Parathyroid adenoma (tissue), 2 donors: ENCODE data around the gene CHL1.

Source experiments
- H2AFZ ChIP-seq: fragments of 300-600 bp; sonication (generic); one replicate; pipeline ENCODE4 v1.7.0; 2017; ENCODE audit warnings: antibody characterized with exemption, mild to moderate bottlenecking
- H3K27ac ChIP-seq: fragments of 300-600 bp; sonication (generic); one replicate; pipeline ENCODE4 v1.7.0; 2017
- H3K27me3 ChIP-seq: fragments of 300-600 bp; sonication (generic); one replicate; pipeline ENCODE4 v1.7.0; 2017; ENCODE audit warnings: low read length; ENCODE audit not compliant: control insufficient read depth, insufficient read depth
- H3K36me3 ChIP-seq: fragments of 300-600 bp; sonication (generic); one replicate; pipeline ENCODE4 v1.7.0; 2017; ENCODE audit warnings: low read length; ENCODE audit not compliant: control insufficient read depth, insufficient read depth
- H3K4me1 ChIP-seq: fragments of 300-600 bp; sonication (generic); one replicate; pipeline ENCODE4 v1.7.0; 2017; ENCODE audit warnings: control low read depth
- H3K4me2 ChIP-seq: fragments of 300-600 bp; sonication (generic); one replicate; pipeline ENCODE4 v1.7.0; 2017; ENCODE audit warnings: low read length
- H3K4me3 ChIP-seq: fragments of 300-600 bp; sonication (generic); one replicate; pipeline ENCODE4 v1.7.0; 2017; ENCODE audit warnings: low read depth, low read length
- H3K79me2 ChIP-seq: fragments of 300-600 bp; sonication (generic); one replicate; pipeline ENCODE4 v1.7.0; 2017; ENCODE audit warnings: control low read depth
- H3K9ac ChIP-seq: fragments of 300-600 bp; sonication (generic); one replicate; pipeline ENCODE4 v1.7.0; 2017; ENCODE audit warnings: mild to moderate bottlenecking
- H3K9me3 ChIP-seq: fragments of 300-600 bp; sonication (generic); one replicate; pipeline ENCODE4 v1.7.0; 2017; ENCODE audit warnings: low read length; ENCODE audit not compliant: control insufficient read depth
- TF ChIP-seq, protein P1 (sequence below): fragments of 300-600 bp; sonication (generic); IDR thresholded peaks from one replicate; pipeline ENCODE4 v1.7.0; 2017; ENCODE audit warnings: antibody characterized with exemption, mild to moderate bottlenecking
- donor health status: primary hyperparathyroidism.

Gene CHL1

DNA sequence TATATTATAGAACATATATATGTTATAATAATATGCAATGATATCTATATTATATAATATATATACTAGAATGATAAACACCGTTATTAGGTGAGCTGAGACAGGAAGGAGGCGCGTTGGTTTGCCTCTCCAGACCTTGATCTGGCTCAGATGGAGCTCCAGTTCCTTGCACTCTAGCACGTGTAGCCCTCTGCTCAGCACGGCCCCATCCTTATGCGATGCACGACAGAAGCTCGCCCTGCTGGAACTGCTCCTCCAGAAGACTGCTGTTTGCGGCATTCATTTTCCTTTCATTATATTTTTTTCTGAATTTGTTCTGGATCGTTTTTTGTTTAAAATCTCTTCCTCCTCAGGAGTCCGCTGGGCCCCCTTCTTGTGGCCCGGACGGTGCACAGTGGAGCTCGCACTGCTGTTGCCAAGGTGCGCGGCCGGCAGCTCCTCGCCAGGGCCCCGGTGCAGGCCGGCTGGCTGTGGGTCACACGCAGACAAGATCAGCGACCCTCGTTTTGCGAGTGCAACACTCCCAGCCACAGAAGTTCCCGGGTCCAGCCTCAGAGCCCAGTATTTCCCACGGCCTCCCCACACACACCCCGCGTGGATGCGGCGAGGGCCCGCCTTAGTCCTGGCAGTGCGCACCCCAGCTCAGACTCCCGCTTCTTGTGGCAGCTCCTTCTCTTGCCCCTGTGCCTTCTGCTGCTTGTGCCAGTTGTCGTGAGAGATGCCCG lies 112.2 kb downstream of the CHL1 start:
- Histone ChIP-seq H3K4me3 (no peak overlapping the region), H3K9me3 (no peaks in the 10 kb centered on the region)
- TF ChIP-seq, protein P1, sequence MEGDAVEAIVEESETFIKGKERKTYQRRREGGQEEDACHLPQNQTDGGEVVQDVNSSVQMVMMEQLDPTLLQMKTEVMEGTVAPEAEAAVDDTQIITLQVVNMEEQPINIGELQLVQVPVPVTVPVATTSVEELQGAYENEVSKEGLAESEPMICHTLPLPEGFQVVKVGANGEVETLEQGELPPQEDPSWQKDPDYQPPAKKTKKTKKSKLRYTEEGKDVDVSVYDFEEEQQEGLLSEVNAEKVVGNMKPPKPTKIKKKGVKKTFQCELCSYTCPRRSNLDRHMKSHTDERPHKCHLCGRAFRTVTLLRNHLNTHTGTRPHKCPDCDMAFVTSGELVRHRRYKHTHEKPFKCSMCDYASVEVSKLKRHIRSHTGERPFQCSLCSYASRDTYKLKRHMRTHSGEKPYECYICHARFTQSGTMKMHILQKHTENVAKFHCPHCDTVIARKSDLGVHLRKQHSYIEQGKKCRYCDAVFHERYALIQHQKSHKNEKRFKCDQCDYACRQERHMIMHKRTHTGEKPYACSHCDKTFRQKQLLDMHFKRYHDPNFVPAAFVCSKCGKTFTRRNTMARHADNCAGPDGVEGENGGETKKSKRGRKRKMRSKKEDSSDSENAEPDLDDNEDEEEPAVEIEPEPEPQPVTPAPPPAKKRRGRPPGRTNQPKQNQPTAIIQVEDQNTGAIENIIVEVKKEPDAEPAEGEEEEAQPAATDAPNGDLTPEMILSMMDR: no peak

DNA sequence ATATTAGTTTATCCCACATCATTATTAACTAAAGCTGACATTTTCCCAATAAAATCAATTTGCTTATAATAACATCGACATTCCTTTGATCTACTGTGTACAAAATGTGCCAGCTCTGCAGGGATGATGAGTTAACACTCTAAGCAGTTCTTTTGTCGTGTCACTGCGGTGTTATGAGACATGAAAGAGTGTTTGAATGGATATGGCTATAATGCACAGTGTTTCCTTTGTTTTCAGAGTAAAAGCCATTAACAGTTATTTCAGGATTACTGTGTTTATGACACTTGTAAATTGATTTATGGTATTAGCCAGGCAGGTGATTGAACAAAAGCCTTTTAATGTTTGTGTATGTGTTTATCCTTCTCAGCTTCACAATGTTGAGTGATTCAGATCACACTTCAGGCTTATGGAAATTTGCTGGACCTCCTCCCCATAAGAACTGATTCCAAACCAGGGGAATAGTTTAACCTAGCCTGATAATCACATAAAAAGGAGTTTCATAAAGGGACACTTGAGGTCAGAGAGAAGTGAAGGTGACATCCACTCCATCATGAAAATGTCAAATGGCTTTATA lies 115.7 kb downstream of the CHL1 start:
- Histone ChIP-seq H3K36me3 (no peaks in the 10 kb centered on the region), H3K79me2 (no peaks in the 10 kb centered on the region), H3K27ac (no peak overlapping the region), H3K9ac (no peak overlapping the region), H3K4me2 (no peak overlapping the region), H2AFZ (no peak overlapping the region), H3K27me3 (no peaks in the 10 kb centered on the region), H3K9me3 (no peaks in the 10 kb centered on the region), H3K4me3 (no peak overlapping the region), H3K4me1 (no peaks in the 10 kb centered on the region)
- TF ChIP-seq, protein P1: no peak

More for the DNA sequence above, 112.2 kb downstream of the CHL1 start:
- H3K4me1 ChIP-seq: no peaks in the 10 kb centered on the region
- H2AFZ ChIP-seq: no peak overlapping the region
- H3K27ac ChIP-seq: no peak overlapping the region
- H3K9ac ChIP-seq: no peak overlapping the region
- H3K79me2 ChIP-seq: no peaks in the 10 kb centered on the region
- H3K27me3 ChIP-seq: no peaks in the 10 kb centered on the region
- no peak overlapping the region for H3K4me2 ChIP-seq
- no peaks in the 10 kb centered on the region for H3K36me3 ChIP-seq

GRCh38 chr3:312911-313310 lies 116.3 kb downstream of the CHL1 start:
- Histone ChIP-seq H3K9ac (no peak overlapping the region), H3K27me3 (no peaks in the 10 kb centered on the region), H3K27ac (no peak overlapping the region), H3K4me1 (no peaks in the 10 kb centered on the region), H3K9me3 (no peaks in the 10 kb centered on the region), H3K4me3 (no peak overlapping the region), H3K79me2 (no peaks in the 10 kb centered on the region), H3K4me2 (no peak overlapping the region), H3K36me3 (no peaks in the 10 kb centered on the region), H2AFZ (no peak overlapping the region)
- TF ChIP-seq, protein P1: no peak

GRCh38 chr3:317012-317411 lies 120.4 kb downstream of the CHL1 start:
- no peaks in the 10 kb centered on the region for H3K4me1 ChIP-seq
- H3K27ac ChIP-seq: no peak overlapping the region
- TF ChIP-seq, protein P1: no peak
- no peaks in the 10 kb centered on the region for H3K79me2 ChIP-seq
- H3K9me3 ChIP-seq: no peaks in the 10 kb centered on the region
- H3K4me2 ChIP-seq: no peak overlapping the region
- H2AFZ ChIP-seq: no peak overlapping the region
- no peaks in the 10 kb centered on the region for H3K27me3 ChIP-seq
- H3K36me3 ChIP-seq: no peaks in the 10 kb centered on the region
- H3K9ac ChIP-seq: no peak overlapping the region
- no peak overlapping the region for H3K4me3 ChIP-seq

- H3K36me3 ChIP-seq: no peaks in the 10 kb centered on the region
- H3K4me1 ChIP-seq: no peaks in the 10 kb centered on the region
- no peak overlapping the region for H3K27ac ChIP-seq
- H3K4me2 ChIP-seq: no peak overlapping the region
- H3K9me3 ChIP-seq: no peaks in the 10 kb centered on the region
- no peak overlapping the region for H3K4me3 ChIP-seq
- H3K27me3 ChIP-seq: no peaks in the 10 kb centered on the region
- H3K9ac ChIP-seq: no peak overlapping the region
- H2AFZ ChIP-seq: no peak overlapping the region
- TF ChIP-seq, protein P1: no peak
- H3K79me2 ChIP-seq: no peaks in the 10 kb centered on the region
Measured at GRCh38 chr3:318903-319302, 122.3 kb downstream of the CHL1 start.
